Upper lobe of left lung (tissue), 4 donors: Measurements from ENCODE around the gene MSGN1.

Experiments used
- CTCF ChIP-seq, 6 experiments: fragments of 450-650 bp in 4 of 6; fragments of 200-600 bp in 2 of 6; sonication (generic) in 2 of 6; IDR thresholded peaks; one replicate each; pipeline ENCODE4 v1.5.1; 2016 to 2019; ENCODE audit warnings: antibody characterized with exemption in 6 of 6
- POLR2A ChIP-seq, 4 donors: fragments of 450-650 bp; IDR thresholded peaks; one replicate each; pipeline ENCODE4 v1.5.1; 2016 to 2017; ENCODE audit warnings: antibody characterized with exemption in 4 of 4, mild to moderate bottlenecking in 2 of 4
- POLR2AphosphoS5 ChIP-seq, 2 donors: sonication (generic); formaldehyde crosslinking; IDR thresholded peaks; one replicate each; pipeline ENCODE4 v1.5.1; 2017; ENCODE audit warnings: antibody characterized with exemption in 2 of 2

- no peak for TF ChIP-seq CTCF (IDR thresholded peaks at IDR 0.05)
- no peak for TF ChIP-seq POLR2AphosphoS5 (IDR thresholded peaks at IDR 0.05)
- TF ChIP-seq POLR2A (IDR thresholded peaks at IDR 0.05), result no peak
Observed at GRCh38 chr2:17821080-17821479, 4.8 kb downstream of the MSGN1 start.
